HUES6 (cell line): ENCODE results near the gene SRSF7.
"Not testable (repeated sequence)": the region's sequence is repeated elsewhere in the genome, so short reads cannot be mapped to it uniquely, and the experiment has no call there.

Experiments used
- H3K27ac ChIP-seq: 2 replicates; pipeline ENCODE4 v1.7.0; 2013; ENCODE audit warnings: low read depth, mild to moderate bottlenecking, low read length, inconsistent platforms
- H3K27me3 ChIP-seq: 2 replicates; pipeline ENCODE4 v1.6.1; 2013; ENCODE audit warnings: low read length; ENCODE audit not compliant: control insufficient read depth, insufficient read depth
- H3K36me3 ChIP-seq: 2 replicates; pipeline ENCODE4 v1.6.1; 2013; ENCODE audit warnings: low read length; ENCODE audit not compliant: control insufficient read depth, insufficient read depth
- H3K4me1 ChIP-seq: 2 replicates; pipeline ENCODE4 v1.6.1; 2013; ENCODE audit warnings: low read length; ENCODE audit not compliant: control insufficient read depth, insufficient read depth
- H3K4me3 ChIP-seq: 2 replicates; pipeline ENCODE4 v1.5.1; 2013; ENCODE audit warnings: low read depth, low read length
- H3K9ac ChIP-seq: one replicate; pipeline ENCODE4 v1.6.1; 2013; ENCODE audit warnings: mild to moderate bottlenecking, low read length
- H3K9me3 ChIP-seq: 2 replicates; pipeline ENCODE4 v1.6.1; 2013; ENCODE audit warnings: low read depth, low read length; ENCODE audit not compliant: control insufficient read depth, insufficient read depth

Gene SRSF7

GRCh38 chr2:38712413-38712812 lies 38.7 kb downstream of the SRSF7 start:
- Histone ChIP-seq H3K27me3 (no peaks in the 10 kb centered on the region), H3K27ac (no peak overlapping the region), H3K9me3 (0 out of 2 replicates have a peak, but pooled peaks cover 2% of the 10 kb centered on the region), H3K4me3 (no peak overlapping the region), H3K4me1 (peaks cover 15% of the 10 kb centered on the region), H3K36me3 (peaks cover 5% of the 10 kb centered on the region; the same call in 1 of the 2 replicates), H3K9ac (no peak overlapping the region)

- Histone ChIP-seq H3K9me3 (0 out of 2 replicates have a peak, but pooled peaks cover 2% of the 10 kb centered on the region), H3K36me3 (peaks cover 5% of the 10 kb centered on the region; the same call in 1 of the 2 replicates), H3K4me3 (no peak overlapping the region), H3K27ac (no peak overlapping the region), H3K27me3 (no peaks in the 10 kb centered on the region), H3K9ac (no peak overlapping the region), H3K4me1 (peaks cover 15% of the 10 kb centered on the region)
These were observed 39.6 kb downstream of the SRSF7 start for GRCh38 chr2:38711558-38711957.

DNA sequence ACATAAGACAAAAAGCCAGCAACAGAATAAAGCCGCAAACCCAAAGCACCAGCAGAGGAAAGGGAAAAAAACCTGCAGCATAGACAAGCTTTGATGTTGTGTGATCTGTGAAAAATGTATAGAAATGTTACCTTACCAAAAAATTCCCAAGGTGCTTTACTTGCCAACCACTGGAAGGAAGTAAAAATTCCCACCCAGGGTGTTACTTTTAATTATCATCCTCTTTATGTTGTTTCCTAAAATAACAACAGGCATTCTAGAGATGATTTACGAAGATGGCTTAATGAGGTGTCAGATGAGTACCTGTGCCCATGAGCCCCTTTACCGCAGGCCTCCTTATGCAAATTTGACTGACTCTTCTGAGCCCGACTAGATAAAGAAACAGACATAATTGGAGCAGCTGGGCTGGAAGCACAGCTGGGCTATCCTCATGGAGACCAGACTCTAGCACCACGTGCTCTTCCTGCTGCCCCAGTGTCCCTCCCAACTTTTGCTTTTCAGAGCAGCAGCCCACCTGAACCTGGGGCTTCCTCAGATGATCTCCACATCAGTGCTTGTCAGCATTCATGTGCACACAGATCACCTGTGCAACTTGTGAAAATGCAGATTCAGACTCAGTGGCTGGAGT lies 41.5 kb downstream of the SRSF7 start:
- H3K27ac ChIP-seq, result no peak overlapping the region
- H3K9me3 ChIP-seq, result 0 out of 2 replicates have a peak, but pooled peaks cover 2% of the 10 kb centered on the region
- no peak overlapping the region for H3K9ac ChIP-seq
- no peaks in the 10 kb centered on the region for H3K27me3 ChIP-seq
- no peak overlapping the region for H3K4me3 ChIP-seq
- peaks cover 5% of the 10 kb centered on the region; the same call in 1 of the 2 replicates for H3K36me3 ChIP-seq
- peaks cover 15% of the 10 kb centered on the region for H3K4me1 ChIP-seq

GRCh38 chr2:38708900-38709566 lies 42.1 kb downstream of the SRSF7 start:
- peaks cover 15% of the 10 kb centered on the region for H3K4me1 ChIP-seq
- H3K27ac ChIP-seq, result no peak overlapping the region
- peaks cover 5% of the 10 kb centered on the region; the same call in 1 of the 2 replicates for H3K36me3 ChIP-seq
- H3K4me3 ChIP-seq, result no peak overlapping the region
- 0 out of 2 replicates have a peak, but pooled peaks cover 2% of the 10 kb centered on the region for H3K9me3 ChIP-seq
- no peak overlapping the region for H3K9ac ChIP-seq
- no peaks in the 10 kb centered on the region for H3K27me3 ChIP-seq

- not testable (repeated sequence) for H3K27me3 ChIP-seq, H3K9ac ChIP-seq, H3K27ac ChIP-seq, H3K9me3 ChIP-seq, H3K4me3 ChIP-seq, H3K36me3 ChIP-seq
- H3K4me1 ChIP-seq, result peaks cover 15% of the 10 kb centered on the region
These were observed 42.7 kb downstream of the SRSF7 start for GRCh38 chr2:38708491-38708890.

DNA sequence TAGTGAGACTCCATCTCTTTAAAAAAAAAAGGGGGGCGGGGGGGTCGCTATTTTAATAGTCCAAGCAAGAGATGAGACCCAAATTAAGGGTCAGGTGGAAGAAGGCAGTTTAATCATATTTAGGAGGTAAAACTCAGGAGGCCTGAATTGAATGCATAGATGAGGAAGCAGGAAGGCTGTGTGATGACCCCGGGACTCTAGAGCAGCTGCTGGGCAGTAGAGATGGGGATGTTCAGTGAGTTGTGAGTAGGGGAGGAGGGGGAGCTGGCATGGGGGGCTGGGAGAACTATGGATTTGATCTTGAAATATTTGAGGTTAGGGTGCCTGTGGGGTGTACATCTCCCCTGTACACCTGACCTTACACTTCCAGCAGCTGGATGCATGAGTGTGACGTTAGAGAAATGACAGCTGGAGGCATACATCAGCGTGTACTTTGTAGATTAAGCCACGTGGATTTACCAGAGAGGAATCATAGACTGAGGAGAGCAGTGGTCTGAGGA lies 44.3 kb downstream of the SRSF7 start:
- Histone ChIP-seq H3K4me3 (no peak overlapping the region), H3K9ac (no peak overlapping the region), H3K27me3 (no peaks in the 10 kb centered on the region), H3K4me1 (peaks cover 15% of the 10 kb centered on the region), H3K36me3 (peaks cover 5% of the 10 kb centered on the region; the same call in 1 of the 2 replicates), H3K27ac (no peak overlapping the region), H3K9me3 (0 out of 2 replicates have a peak, but pooled peaks cover 2% of the 10 kb centered on the region)

DNA sequence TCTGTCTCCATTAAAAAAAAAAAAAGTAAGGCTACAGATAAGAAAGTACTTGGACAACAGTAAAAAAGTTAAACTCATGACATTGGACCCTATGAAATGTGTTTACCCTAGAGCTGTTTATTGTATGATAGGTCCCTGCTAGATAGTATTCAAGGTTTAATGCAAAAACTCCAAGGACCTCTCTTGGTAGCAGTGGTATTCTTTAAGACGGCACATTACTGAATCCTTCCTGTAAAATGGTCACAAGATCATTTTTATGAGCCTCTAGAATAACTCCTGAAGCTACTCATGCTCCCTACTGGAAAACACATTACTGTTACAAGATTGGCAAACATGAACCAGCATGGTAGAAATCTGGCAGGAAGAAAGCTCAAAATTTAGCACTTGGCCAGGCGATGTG lies 46.5 kb downstream of the SRSF7 start:
- Histone ChIP-seq H3K36me3 (no peaks in the 10 kb centered on the region), H3K27me3 (no peaks in the 10 kb centered on the region), H3K9ac (no peak overlapping the region), H3K4me1 (peaks cover 12% of the 10 kb centered on the region), H3K9me3 (no peaks in the 10 kb centered on the region), H3K27ac (no peak overlapping the region), H3K4me3 (no peak overlapping the region)

DNA sequence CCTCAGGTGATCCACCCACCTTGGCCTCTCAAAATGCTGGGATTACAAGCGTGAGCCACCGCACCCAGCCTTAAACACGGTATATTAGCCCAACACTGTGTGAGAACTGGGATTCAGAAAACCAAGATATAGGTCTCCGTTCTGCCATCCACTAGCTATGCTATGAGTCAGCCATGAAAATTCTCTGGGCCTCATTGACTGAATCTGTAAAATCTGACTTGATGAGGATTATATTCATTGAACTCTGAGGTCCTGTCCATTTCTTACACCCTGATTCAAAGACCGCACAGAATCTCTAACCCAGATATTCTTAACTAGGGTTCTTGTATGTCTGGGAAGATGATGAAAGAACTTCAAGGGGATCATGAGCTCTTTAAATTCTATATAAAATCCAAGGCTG lies 47.8 kb downstream of the SRSF7 start:
- H3K9ac ChIP-seq, H3K27ac ChIP-seq: not testable (repeated sequence)

DNA sequence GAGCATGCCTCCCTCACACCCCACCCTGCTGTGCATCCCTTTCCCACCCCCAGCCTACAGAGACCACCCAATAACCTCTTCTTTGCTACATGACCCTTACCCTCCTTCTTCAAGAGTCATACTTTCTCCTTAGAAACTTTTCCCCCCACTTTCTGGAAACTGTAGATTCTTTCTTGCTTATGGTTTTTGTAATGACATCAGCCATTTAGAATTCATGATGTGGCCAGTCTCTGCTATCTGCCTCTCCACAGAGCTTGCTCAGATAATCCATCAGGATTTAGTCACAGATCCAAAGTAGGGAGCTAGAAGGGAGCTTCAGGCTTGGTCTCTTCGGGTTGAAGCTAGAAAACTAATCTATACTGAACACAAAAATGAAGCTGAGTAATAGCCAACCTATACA lies 48.7 kb downstream of the SRSF7 start:
- Histone ChIP-seq H3K27me3 (no peaks in the 10 kb centered on the region), H3K4me3 (no peak overlapping the region), H3K36me3 (no peaks in the 10 kb centered on the region), H3K9ac (no peak overlapping the region), H3K27ac (no peak overlapping the region), H3K4me1 (no peaks in the 10 kb centered on the region), H3K9me3 (no peaks in the 10 kb centered on the region)

More for the DNA sequence above, 47.8 kb downstream of the SRSF7 start:
- not testable (repeated sequence) for H3K4me3 ChIP-seq, H3K27me3 ChIP-seq, H3K4me1 ChIP-seq, H3K9me3 ChIP-seq, H3K36me3 ChIP-seq

DNA sequence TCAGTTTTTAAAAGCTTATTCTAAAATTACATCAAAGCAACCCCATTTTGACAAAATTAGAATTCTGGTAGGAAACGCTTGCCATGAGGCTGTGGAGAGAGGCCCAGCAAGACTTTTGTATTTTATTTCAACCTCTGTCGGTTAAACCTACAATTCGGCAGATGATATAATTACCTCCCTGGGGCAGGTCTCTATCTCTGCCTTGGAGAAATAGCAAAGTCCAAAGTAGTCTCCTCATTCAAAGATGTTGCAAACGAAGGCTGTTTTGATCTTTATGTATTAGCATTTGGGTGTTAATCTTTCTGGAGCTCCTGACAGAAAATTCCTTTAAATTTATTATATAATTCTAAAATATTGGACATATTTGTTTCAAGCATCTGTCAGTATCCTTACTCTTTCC lies 49.6 kb downstream of the SRSF7 start:
- Histone ChIP-seq H3K27ac (no peak overlapping the region), H3K4me3 (no peak overlapping the region), H3K27me3 (no peaks in the 10 kb centered on the region)

GRCh38 chr2:38700881-38701458 lies 50.2 kb downstream of the SRSF7 start:
- no peaks in the 10 kb centered on the region for H3K36me3 ChIP-seq
- no peak overlapping the region for H3K9ac ChIP-seq
- H3K4me3 ChIP-seq, result no peak overlapping the region
- H3K27ac ChIP-seq, result no peak overlapping the region
- H3K4me1 ChIP-seq, result no peaks in the 10 kb centered on the region
- H3K27me3 ChIP-seq, result no peaks in the 10 kb centered on the region
- no peaks in the 10 kb centered on the region for H3K9me3 ChIP-seq

More for the DNA sequence above, 49.6 kb downstream of the SRSF7 start:
- H3K36me3 ChIP-seq, result no peaks in the 10 kb centered on the region
- no peak overlapping the region for H3K9ac ChIP-seq
- H3K4me1 ChIP-seq, result no peaks in the 10 kb centered on the region
- H3K9me3 ChIP-seq, result no peaks in the 10 kb centered on the region
